Stromal cell of bone marrow (primary cell): ENCODE results near the gene DNM2.
A peak's percentile ranks its signal among the peaks of the same experiment; 100 is the strongest.
"Not testable (repeated sequence)": the region's sequence is repeated elsewhere in the genome, so short reads cannot be mapped to it uniquely, and the experiment has no call there.

Experiments
- DNase-seq: peaks from one replicate; pipeline ENCODE4 v3.0.0-alpha.2; 2012; ENCODE audit warnings: low read depth

DNM2 gene

DNA sequence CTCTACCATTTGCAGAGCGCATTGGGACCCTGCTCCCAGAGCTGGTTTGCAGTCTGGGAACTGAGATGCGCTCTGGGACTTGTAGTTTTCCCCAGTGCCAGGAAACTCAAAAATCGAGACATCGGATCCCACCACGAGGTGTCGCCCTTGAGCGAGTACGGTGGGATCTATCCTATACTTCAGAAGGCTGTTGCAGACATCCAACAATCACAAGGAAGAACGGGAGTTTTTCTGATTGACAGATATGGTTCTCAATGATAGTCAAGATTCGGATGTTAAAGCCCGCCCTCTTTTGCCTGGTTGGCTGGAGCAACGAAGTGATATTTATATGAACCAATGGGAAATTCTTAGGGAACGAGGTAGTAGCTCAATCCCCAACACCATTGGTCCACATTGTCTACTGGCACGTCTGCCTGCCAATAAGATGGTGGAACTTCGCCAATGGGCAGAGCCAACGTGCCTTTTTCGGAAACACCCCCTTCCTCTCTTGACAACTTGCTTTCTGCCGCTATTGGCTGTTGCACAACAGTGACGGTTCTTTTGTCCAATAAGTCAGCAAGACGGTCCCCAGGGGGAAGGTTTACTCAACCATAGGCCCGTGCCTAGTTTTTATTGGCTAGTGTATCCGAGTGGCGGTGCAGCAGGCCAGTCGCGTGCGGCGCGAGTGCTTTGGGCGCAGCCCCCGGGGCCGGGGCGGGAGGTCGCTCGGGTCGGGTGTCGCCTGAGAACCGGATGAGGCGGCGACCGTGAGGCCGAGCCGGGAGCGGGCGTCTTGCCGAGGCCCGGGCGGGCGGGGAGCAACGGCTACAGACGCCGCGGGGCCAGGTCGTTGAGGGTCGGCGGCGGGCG lies at the start of gene DNM2:
DNM2 (plus strand) TSS at position 724 of the 849 bp plus-strand sequence. CDS start 164 bp downstream, outside the sequence.
- peak; percentile 100 for DNase-seq

DNA sequence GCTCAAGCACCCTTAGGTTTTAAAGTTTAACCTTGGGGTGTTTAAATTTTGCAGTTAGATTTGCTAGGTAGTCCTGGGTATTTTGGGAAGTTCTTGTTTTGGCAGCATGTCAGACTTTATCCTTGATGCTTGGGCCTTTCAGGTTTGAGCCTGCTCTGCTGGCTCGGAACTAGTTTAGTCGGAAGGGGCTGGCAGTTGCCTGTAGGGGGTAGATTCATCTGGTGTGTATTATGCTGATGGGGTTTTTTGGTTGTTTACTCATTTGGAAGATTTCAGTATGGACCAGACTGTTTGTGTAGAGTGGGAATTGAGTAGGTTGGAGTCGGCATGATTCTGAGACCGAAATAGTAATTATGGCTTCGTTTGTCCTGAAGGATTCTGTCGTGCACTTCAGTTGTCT lies 48.6 kb upstream of the DNM2 start:
- no peak for DNase-seq

DNA sequence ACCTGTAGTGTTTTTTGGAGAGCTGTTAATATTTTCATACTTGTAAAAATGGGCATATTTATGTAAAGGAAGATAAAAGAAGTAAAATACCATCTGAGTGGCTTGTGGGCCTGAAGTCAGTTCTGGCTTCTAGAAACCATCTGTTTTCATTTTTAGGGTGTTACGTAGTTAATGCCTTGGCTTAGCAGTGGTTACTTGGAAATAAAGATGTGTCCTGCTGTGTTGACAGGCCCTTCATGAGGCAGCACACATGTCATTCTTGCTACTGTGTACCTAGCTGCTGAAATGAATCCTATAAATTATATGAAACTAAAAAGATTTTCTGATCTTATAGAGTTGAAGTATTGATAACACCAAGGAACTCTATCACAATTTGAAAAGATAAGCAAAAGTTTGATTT lies 47.7 kb upstream of the DNM2 start:
- no peak for DNase-seq

DNA sequence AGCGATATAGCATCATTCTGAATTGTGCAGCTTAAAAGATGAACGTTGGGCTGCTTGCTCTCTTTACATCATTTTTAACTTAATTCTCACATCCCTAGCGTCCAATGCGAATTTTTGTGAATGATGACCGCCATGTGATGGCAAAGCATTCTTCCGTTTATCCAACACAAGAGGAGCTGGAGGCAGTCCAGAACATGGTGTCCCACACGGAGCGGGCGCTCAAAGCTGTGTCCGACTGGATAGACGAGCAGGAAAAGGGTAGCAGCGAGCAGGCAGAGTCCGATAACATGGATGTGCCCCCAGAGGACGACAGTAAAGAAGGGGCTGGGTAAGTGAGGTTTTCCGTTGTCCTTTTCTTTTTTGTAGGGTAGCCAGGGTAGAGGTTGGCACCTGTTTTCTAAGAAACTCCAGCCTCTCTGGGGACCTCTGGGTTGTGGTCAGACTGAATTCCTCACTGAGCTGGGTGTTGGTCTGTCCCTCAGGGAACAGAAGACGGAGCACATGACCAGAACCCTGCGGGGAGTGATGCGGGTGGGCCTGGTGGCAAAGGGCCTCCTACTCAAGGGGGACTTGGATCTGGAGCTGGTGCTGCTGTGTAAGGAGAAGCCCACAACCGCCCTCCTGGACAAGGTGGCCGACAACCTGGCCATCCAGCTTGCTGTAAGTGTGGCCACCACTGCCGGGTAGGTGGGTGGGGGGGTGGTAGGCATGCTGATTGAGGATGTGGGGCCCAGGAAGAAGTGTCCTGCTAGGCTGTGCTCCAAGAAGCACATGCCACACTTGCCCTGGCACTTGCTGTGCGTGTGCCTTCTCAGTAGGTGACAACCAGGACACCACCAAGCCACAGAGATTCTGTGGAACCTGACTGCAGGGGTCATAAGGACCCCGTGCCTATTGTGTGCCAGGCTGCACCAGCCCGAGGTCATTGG lies 46.7 kb upstream of the DNM2 start:
- DNase-seq: no peak

DNA sequence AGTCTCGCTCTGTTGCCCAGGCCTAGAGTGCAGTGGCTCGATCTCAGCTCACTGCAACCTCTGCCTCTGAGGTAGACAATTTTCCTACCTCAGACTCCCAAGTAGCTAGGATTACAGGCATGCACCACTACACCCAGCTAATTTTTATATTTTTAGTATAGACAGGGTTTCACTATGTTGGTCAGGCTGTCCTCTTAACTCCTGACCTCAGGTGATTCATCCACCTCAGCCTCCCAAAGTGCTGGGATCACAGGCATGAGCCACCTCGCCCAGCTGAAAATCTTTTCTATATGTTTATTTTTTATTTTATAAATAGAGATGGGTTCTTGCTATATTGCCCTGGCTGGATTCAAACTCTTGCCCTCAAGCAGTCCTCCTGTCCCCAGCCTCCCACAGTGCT lies 46.0 kb upstream of the DNM2 start:
- not testable (repeated sequence) for DNase-seq

DNA sequence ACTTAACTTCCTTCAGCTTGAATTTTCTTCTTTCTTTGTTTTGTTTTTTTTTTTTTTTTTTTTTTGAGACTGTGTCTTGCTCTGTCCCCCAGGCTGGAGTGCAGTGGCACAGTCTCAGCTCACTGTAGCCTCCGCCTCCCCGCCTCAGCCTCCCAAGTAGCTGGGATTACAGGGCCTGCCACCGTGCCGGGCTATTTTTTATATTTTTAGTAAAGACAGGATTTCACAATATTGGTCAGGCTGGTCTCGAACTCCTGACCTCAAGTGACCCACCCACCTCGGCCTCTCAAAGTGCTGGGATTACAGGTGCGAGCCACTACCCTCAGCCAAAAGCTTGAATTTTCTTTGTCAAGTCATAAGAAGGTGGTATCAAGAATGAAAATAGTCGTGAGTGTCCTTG lies 42.7 kb upstream of the DNM2 start:
- not testable (repeated sequence) for DNase-seq

DNA sequence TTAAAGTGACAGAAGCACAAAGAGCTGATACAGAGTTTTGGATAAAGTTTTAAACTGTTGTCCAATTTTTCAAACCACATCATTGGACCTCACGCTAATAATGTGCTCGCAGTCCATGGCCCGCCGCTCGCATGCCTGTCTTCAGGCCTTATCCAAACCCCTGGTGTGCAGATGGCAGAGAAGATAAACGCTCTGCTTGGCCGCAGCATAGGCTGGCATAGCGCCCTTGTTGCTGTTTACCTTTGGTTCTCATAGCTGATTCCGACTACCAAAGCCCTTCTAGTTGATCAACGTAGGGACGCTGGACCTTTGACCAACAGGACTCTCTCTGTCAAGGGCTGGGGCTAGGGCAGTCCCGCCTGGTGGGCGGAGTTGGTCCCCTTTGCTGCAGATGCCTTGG lies 40.1 kb upstream of the DNM2 start:
- no peak for DNase-seq

DNA sequence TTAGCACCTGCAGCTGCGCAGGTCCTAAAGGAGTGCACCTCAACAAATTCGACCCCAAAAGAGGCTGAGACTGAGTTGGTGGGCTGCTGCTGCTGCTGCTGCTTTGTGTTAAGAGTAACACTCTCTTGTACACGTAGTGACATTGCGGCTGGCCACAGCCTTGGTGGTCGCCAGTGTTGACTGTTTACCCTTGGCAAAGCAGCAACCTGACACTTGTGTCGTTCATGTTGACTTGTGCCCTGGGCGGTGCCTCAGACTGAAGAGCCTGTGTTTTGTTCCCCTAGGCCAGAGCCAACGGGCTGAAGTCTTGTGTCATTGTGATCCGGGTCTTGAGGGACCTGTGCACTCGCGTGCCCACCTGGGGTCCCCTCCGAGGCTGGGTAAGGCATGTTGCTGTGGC lies 39.1 kb upstream of the DNM2 start:
- DNase-seq: no peak

DNA sequence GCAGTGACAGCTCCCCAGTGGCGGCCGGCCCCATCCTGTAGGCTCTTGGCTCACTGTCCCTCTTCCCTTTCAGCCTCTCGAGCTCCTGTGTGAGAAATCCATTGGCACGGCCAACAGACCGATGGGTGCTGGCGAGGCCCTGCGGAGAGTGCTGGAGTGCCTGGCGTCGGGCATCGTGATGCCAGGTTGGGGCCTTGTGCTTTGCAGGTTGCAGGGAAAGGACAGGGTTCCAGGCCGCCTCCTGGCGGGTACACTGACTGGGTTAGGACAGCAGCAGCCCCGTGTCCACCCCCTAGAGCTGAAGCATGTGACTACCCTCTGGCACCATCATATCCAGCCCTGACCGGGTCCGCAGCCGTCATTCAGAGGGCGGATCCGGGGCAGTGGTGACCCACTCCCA lies 38.1 kb upstream of the DNM2 start:
- no peak for DNase-seq

DNA sequence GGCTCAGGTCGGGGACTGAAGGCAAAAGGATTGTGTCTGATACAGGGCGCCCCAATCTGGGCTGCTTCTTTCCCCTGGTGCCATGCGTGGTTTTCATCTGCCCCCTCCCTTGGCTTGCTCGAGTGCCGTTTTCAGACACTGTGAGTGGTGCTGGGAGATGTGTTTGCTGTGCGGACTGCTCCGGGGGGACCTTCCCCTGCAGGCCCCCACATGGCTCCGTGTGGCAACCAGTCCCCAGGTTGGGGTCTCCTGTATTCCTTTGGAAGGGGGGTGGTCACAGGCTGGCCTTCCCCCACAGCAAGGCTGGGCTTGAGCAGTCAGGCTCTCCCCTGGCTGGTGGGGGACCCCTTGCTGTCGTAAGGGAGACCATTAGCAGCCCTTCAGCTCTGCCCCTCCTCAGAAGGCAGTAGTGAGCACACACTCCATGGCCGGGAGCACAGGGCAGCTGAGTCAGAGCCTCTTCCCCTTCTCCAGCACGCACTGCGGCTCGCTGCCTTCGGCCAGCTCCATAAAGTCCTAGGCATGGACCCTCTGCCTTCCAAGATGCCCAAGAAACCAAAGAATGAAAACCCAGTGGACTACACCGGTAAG lies 37.2 kb upstream of the DNM2 start:
- DNase-seq: no peak

DNA sequence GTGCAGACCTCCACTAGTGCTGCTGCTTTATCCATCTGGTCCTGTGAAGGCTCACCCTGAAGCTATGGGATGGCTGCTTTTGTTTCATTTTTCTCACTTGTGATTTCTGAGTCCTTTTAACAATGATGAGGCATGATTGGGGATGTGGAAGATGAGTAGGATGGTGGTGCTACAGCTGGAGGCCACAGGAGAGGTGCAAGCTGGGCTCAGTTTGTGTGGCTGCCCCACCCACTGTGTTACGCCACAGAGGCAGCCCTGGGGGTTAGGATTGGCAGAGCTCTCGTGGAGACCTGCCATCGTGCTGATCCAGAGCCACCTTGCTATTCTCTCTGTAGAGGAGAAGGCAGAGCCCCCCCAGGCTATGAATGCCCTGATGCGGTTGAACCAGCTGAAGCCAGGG lies 36.2 kb upstream of the DNM2 start:
- DNase-seq: no peak

DNA sequence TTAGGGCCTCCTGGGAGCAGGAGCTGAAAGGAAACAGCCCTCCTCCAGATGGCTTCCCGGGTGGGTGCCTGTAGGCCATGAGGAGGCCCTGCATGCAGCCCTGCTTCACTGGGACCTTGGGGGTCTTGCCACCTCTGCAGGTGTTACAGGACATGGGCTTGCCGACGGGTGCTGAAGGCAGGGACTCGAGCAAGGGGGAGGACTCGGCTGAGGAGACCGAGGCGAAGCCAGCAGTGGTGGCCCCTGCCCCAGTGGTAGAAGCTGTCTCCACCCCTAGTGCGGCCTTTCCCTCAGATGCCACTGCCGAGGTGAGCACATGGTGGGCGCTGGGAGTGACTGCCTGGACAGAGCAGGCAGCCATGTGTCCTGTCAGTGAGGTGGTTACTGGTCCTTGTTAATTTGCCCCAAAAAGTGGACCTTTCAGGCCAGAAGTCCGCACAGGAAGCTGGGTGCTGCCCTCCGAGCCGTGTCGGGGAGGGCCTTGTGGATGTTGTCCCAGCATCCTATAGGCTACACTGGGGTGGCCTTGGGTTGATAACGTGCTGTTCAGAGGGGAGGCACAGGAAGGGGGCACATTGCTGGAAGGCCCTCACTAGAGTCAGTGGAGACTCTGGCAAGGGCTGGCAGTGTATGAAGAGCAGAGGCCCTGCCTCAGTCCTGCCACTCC lies 35.3 kb upstream of the DNM2 start:
- DNase-seq: no peak

DNA sequence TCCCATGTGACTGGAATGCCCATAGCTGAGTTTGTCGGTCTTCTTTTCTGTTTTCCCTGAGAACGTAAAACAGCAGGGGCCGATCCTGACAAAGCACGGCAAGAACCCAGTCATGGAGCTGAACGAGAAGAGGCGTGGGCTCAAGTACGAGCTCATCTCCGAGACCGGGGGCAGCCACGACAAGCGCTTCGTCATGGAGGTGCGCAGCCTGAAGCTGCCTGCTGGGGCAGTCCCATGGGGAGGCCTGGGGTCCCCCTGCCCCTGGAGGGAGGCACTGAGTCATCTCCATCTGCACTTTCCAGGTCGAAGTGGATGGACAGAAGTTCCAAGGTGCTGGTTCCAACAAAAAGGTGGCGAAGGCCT lies 34.8 kb upstream of the DNM2 start:
- DNase-seq: no peak

DNA sequence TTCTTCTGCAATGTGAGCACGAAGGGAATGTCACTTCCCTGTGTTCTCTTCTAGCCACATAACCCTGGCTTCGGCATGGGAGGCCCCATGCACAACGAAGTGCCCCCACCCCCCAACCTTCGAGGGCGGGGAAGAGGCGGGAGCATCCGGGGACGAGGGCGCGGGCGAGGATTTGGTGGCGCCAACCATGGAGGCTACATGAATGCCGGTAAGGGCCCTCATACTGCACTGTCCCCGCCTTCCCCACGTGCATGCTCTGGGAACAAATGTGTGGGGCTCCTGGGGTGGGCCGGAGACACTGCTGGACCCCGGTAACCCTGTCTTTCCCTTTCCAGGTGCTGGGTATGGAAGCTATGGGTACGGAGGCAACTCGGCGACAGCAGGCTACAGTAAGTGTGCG lies 34.3 kb upstream of the DNM2 start:
- no peak for DNase-seq

DNA sequence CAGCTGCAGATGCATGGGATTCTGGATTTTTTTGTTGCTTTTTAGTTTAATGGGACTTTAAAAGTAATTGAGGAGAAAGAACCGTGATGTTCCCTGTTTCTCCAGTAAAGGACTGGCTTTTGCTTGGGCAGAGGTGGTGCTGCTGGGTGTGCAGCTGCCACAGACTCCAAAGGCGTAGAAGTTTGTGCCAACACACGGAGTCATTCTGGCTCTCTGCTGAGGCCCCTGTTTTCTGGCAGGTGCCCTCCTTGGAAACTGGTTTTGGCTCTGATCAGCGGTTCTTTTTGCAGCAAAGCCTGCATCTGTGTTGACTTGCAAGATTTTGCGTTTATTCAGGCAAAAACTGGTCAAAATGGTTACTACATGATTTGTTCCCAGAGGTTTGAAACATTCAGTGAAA lies 32.7 kb upstream of the DNM2 start:
- no peak for DNase-seq

DNA sequence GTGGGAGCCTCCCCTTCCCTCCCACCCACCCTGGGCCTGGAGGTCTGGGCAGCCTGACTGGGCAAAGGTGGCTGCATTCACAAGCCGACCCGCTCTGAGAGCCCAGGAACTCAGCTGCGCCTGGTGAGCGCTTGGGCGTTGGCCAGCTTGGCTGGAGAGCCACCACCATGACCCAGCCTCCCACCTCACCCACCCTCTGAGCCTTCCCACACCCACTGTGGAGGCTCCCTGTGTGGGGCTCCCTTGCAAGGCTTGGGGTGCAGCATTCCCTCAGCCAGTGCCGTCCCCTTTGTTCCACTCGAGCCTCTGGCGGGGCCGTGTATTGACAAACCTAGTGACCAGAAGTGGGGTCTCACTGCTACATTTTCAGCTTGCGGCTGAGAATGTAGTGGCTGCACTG lies 31.7 kb upstream of the DNM2 start:
- DNase-seq: no peak

DNA sequence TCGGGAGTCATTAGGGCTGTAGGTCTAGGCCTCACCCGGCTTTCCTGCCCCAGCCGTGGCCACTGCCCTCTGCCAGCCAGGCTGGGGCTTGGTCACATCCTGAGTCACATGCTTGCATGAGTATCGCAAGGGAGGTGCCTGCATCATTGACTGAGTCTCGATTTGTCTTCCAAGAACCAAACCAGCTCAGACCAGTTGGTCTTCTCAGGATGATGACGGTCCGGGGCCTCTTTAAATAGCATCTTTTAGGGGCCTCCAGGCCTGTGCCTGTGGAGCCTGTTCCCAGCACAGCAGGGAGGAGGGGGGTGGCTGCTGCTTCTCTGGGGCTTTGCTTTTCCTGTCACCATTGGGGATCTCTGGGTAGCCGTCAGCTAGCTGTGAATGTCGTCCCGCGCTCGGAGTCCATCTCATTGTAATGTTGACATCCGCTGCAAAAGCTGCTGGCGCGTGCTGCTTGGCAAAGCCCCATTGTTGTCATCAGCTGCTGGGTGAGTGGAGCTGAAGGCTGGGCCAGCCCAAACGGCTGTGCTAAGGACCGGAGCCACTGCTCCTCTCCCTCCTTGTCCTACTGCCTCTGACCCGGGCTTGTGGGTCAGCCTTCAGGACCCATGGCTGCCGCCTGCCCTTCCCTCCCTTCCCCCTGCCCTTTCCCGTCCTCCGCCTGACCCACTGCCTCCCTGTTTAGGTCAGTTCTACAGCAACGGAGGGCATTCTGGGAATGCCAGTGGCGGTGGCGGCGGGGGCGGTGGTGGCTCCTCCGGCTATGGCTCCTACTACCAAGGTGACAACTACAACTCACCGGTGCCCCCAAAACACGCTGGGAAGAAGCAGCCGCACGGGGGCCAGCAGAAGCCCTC lies 31.0 kb upstream of the DNM2 start:
- peak; percentile 59 for DNase-seq

DNA sequence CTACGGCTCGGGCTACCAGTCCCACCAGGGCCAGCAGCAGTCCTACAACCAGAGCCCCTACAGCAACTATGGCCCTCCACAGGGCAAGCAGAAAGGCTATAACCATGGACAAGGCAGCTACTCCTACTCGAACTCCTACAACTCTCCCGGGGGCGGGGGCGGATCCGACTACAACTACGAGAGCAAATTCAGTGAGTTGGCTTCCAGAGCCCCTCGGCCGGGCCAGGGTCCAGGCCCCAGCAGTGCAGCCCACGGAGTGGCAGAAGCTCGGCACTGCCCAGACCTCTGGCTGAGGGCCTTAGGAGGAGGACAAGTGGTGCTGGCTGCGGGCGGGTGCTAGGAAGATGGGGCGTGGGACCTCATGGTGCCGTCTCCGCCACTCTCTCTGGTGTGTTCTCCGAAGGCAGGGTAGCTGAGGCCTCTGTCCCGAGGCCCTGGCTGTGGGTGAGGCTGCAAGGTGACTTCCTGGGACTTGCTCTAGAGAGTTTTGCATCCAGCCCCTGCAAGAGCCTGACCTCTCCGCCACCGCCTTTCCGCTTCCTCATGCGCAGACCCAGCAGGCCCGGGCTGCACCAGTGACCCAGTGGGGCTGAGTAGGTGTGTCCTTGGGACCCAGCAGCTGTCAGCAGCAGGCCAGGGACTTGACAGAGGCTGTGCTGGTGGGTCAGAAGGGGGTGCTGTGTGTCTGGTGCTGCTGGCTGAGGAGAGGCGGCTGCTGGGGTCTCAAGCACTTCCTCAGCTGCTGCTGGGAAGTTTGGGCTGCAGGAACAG lies 30.2 kb upstream of the DNM2 start:
- DNase-seq: no peak

DNA sequence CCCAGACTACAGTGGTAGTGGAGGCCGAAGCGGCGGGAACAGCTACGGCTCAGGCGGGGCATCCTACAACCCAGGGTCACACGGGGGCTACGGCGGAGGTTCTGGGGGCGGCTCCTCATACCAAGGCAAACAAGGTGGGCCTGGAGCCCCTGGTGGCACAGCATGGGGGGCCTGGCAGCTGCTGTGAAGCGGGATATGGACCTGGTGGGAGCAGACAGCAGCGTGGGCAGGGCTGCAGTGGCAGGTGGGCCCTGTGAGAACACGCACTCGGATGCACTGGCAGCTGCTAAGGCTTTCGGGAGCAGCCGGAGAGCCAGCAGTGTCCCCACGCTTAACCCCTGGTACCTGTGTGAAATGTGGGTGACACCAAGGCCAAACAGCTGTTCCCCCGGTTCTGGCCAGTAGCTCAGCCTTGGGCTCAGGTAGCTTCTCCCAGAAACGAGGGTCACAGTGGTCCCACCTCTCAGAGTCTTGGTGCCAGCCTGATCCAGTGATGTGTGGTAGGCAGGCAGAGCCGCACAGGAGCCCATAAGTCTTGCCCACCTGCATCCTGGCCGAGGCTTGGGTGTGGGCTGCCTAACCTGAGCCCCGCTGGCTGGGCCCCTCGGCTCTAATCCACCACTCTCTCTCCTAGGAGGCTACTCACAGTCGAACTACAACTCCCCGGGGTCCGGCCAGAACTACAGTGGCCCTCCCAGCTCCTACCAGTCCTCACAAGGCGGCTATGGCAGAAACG lies 29.2 kb upstream of the DNM2 start:
- DNase-seq: no peak

DNA sequence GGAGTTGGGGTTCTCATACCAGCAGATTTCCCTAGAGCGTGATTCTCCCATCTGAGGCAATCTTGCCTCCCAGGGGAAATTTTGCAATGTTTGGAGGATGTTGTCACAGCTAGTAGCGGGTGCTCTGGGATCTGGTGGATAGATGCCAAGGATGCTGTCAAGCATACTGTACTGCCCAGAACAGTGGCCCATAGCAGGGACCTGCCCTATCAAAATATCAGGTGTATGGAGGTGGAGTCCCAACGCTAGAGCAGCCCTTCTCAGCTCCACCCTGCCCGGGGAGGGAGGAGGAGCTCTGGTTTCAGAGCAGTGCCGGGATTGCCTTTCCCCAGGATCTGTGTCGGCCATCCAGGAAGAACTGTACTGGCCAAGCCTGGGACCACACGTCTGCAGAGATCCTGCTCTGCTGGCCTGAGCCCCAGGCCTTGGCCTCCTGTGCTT lies 27.5 kb upstream of the DNM2 start:
- peak; percentile 14 for DNase-seq
